Ascending aorta (tissue), 2 donors: ENCODE data around the gene CYP2U1. TPM values are rescaled to one million over a fixed set of nuclear protein-coding genes. Genes with fewer than 3 reads are reported as not detected.

ENCODE experiments used
- DNase-seq, 2 donors: peaks; one replicate each; pipeline ENCODE4 v3.0.0-alpha.2; 2019; ENCODE audit warnings: low spot score in 2 of 2
- H3K27ac ChIP-seq, 2 donors: fragments of 200-600 bp; sonication (generic); one replicate each; pipeline ENCODE4 v1.5.1; 2016 to 2017; ENCODE audit warnings: mild to moderate bottlenecking in 1 of 2
- H3K27me3 ChIP-seq: fragments of 200-600 bp; sonication (generic); one replicate; pipeline ENCODE4 v1.5.1; 2017
- H3K36me3 ChIP-seq, 2 donors: fragments of 200-600 bp; sonication (generic); one replicate each; pipeline ENCODE4 v1.5.1; 2016
- H3K4me1 ChIP-seq, 2 donors: fragments of 200-600 bp; sonication (generic); one replicate each; pipeline ENCODE4 v1.5.1; 2016 to 2017; ENCODE audit warnings: mild to moderate bottlenecking in 1 of 2
- H3K4me3 ChIP-seq, 2 donors: fragments of 200-600 bp; sonication (generic); one replicate each; pipeline ENCODE4 v1.5.1; 2016 to 2017; ENCODE audit warnings: mild to moderate bottlenecking in 1 of 2
- H3K9me3 ChIP-seq, 2 donors: fragments of 200-600 bp; sonication (generic); one replicate each; pipeline ENCODE4 v1.5.1; 2016
- intact Hi-C: fragments of 100-400 bp; cut with DNase I; formaldehyde crosslinking; loops from one replicate; pipeline ENCODE4 v1.15.1; 2023
- total RNA-seq: library from RNA; depleted of rRNA; stranded (reverse); fragments of >200 nt; gene quantifications from one replicate; pipeline ENCODE4 v1.1.0, GENCODE V29; 2016
- TF ChIP-seq, protein P1 (sequence below), 3 experiments: fragments of 200-600 bp in 2 of 3; fragments of 450-650 bp in 1 of 3; sonication (generic) in 2 of 3; IDR thresholded peaks; one replicate each; pipeline ENCODE4 v1.5.1; 2016 to 2019; ENCODE audit warnings: antibody characterized with exemption in 3 of 3, mild to moderate bottlenecking in 1 of 3, moderate library complexity in 1 of 3

The CYP2U1 gene
- total RNA-seq, 1 donor from 2014 or later = 23.8 TPM

DNA sequence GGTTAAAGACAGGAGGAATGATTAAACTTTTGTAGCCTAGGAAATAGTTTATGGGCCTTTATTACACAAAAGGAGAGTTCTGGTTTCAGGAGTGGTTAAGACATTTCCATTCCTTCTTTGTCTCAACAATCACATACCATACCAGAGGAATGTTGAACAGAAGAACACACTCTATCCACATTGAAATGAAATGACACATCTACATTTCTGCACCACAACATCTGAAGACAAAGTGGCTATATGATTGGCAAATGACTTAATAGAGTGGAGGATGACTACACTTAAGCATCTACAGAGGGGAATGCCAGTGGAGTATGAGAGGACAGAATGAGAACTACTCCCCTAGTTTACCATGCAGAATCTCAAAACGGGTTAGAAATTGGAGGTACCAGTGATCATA lies 8.0 kb downstream of the CYP2U1 start:
- no peak for DNase-seq
- intact Hi-C loops = no loop called here
- TF ChIP-seq, protein P1, sequence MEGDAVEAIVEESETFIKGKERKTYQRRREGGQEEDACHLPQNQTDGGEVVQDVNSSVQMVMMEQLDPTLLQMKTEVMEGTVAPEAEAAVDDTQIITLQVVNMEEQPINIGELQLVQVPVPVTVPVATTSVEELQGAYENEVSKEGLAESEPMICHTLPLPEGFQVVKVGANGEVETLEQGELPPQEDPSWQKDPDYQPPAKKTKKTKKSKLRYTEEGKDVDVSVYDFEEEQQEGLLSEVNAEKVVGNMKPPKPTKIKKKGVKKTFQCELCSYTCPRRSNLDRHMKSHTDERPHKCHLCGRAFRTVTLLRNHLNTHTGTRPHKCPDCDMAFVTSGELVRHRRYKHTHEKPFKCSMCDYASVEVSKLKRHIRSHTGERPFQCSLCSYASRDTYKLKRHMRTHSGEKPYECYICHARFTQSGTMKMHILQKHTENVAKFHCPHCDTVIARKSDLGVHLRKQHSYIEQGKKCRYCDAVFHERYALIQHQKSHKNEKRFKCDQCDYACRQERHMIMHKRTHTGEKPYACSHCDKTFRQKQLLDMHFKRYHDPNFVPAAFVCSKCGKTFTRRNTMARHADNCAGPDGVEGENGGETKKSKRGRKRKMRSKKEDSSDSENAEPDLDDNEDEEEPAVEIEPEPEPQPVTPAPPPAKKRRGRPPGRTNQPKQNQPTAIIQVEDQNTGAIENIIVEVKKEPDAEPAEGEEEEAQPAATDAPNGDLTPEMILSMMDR (IDR thresholded peaks at IDR 0.05) = no peak
- H3K27ac ChIP-seq = no peak overlapping the region
- no peaks in the 10 kb centered on the region for H3K27me3 ChIP-seq
- H3K36me3 ChIP-seq = no peaks in the 10 kb centered on the region
- H3K4me3 ChIP-seq = no peak overlapping the region
- H3K9me3 ChIP-seq = no peaks in the 10 kb centered on the region
- H3K4me1 ChIP-seq = no peaks in the 10 kb centered on the region

DNA sequence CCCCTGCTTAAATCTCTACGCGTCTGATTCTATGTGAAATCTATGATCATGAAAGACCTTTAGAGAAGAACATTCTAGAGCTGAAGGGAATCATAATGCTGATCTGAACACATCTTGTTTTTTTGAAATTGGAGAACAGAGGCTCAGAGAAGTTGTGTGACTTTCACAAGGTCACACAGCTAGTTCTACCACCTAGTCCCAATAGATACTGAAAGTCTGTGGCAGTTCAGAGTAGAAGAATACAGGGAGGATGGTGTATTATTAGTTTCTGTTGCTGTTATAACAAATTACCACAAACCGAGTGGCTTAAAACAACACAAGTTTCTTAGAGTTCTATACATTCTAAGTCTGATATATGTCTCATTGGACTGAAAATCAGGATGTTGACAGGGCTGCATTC lies 14.5 kb downstream of the CYP2U1 start:
- no peak for DNase-seq
- intact Hi-C loops = no loop called here
- TF ChIP-seq, protein P1 (IDR thresholded peaks at IDR 0.05) = no peak
- Histone ChIP-seq H3K9me3 (no peaks in the 10 kb centered on the region), H3K4me1 (no peaks in the 10 kb centered on the region), H3K27me3 (no peaks in the 10 kb centered on the region), H3K4me3 (no peak overlapping the region), H3K27ac (no peak overlapping the region), H3K36me3 (peaks cover 23 to 55% of the 10 kb centered on the region in 2 donors)

DNA sequence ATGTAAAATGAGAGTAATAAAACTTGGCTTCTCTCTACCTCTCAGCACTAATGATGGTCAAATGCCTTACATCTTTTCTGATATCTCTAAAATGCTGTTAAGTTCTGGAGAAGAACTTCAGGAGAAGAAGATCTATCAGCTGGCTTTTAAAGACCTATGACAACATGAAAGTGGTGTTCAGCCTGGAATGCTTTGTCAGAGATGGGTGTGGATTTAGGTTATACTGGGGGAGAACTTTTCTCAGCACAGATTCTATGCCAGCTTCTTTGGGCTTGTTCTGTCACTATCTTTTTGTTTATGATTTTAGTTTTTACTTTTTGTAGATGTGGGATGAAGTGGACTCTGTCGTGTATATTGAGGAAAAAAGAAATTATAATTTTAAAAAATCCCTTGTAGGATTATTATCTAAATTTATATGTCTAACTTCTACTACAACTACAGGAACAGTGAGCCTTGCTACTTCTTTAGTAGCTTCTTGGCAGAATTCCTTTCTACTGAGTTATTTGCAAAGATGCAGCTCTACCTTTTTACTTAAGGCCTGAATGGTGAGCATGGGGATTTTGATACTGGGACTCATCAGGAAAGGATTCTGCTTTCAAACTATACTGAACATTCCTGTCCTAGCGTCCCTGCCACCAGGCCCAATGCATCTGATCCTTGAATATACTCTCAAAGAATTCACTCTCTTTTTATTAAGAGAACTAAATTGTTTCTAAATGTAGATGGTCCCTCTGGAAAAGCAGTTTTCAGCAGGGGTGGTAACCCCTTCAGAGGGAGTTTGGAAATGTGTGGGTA lies 19.6 kb downstream of the CYP2U1 start:
- intact Hi-C loops = no loop called here
- Histone ChIP-seq H3K27me3 (no peaks in the 10 kb centered on the region), H3K27ac (no peak overlapping the region), H3K9me3 (no peaks in the 10 kb centered on the region), H3K36me3 (peaks cover 24 to 64% of the 10 kb centered on the region in 2 donors), H3K4me1 (no peaks in the 10 kb centered on the region), H3K4me3 (no peak overlapping the region)
- TF ChIP-seq, protein P1 (IDR thresholded peaks at IDR 0.05) = no peak
- no peak for DNase-seq

DNA sequence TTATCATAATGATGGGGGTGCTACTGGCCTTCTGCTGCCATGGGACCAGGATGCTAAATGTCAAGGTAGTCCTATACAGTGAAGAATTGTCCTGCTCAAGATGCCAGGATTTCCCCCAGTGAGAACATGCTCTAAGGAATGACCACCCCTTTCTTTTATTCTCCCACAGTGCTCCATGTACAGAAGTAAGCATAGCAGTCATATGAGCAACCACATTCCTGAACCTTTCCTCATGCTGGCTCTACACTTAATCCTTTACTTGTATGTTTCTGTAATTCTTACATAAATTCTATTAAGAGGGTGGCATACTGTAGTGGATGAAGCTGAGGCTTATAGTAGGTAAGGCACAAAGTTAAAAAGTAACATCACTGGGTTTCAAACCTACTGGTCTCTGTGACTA lies 20.2 kb downstream of the CYP2U1 start:
- Histone ChIP-seq H3K4me1 (no peaks in the 10 kb centered on the region), H3K36me3 (peaks cover 24 to 63% of the 10 kb centered on the region in 2 donors), H3K4me3 (no peak overlapping the region), H3K9me3 (peaks cover 0 to 5% of the 10 kb centered on the region in 2 donors), H3K27ac (no peak overlapping the region), H3K27me3 (no peaks in the 10 kb centered on the region)
- DNase-seq = no peak
- intact Hi-C loops = no loop called here
- TF ChIP-seq, protein P1 (IDR thresholded peaks at IDR 0.05) = no peak

GRCh38 chr4:107956011-107956410 lies 24.7 kb downstream of the CYP2U1 start:
- Histone ChIP-seq H3K36me3 (peaks cover 8 to 19% of the 10 kb centered on the region in 2 donors), H3K9me3 (peaks cover 0 to 18% of the 10 kb centered on the region in 2 donors), H3K27me3 (no peaks in the 10 kb centered on the region), H3K27ac (no peak overlapping the region), H3K4me3 (no peak overlapping the region), H3K4me1 (no peaks in the 10 kb centered on the region)
- intact Hi-C loops = no loop called here
- DNase-seq = no peak
- TF ChIP-seq, protein P1 (IDR thresholded peaks at IDR 0.05) = no peak
